GM12878 (cell line): Measurements from ENCODE around the gene ERO1B. TPM values are rescaled to one million over a fixed set of nuclear protein-coding genes. Genes with fewer than 3 reads are reported as not detected.

ENCODE experiments used
- ASH2L ChIP-seq: fragments of 300-600, 200-600 bp; sonication (generic); IDR thresholded peaks from 2 replicates; pipeline ENCODE4 v1.6.1; 2017; ENCODE audit warnings: low read depth, mild to moderate bottlenecking, borderline replicate concordance
- NFIC ChIP-seq: IDR thresholded peaks from 2 replicates; pipeline ENCODE4 v1.6.1; 2012; ENCODE audit warnings: low read depth, mild to moderate bottlenecking, inconsistent platforms, low read length, moderate library complexity
- NFXL1 ChIP-seq: fragments of 450-650 bp; IDR thresholded peaks from 2 replicates; pipeline ENCODE4 v1.6.1; 2017; ENCODE audit warnings: antibody characterized with exemption, mild to moderate bottlenecking, borderline replicate concordance
- RB1 ChIP-seq: fragments of 450-650 bp; formaldehyde crosslinking; IDR thresholded peaks from 2 replicates; pipeline ENCODE4 v1.6.1; 2017; ENCODE audit warnings: mild to moderate bottlenecking, borderline replicate concordance
- RELA ChIP-seq: fragments of 450-650 bp; IDR thresholded peaks from 2 replicates; pipeline ENCODE4 v1.8.0; 2014; ENCODE audit warnings: borderline replicate concordance; ENCODE audit not compliant: partially characterized antibody
- RUNX3 ChIP-seq: IDR thresholded peaks from 2 replicates; pipeline ENCODE4 v1.6.1; 2012; ENCODE audit warnings: low read length, inconsistent platforms
- SIX5 ChIP-seq: IDR thresholded peaks from 2 replicates; pipeline ENCODE4 v1.6.1; 2011; ENCODE audit warnings: mild to moderate bottlenecking, low read depth, low read length, moderate library complexity; ENCODE audit not compliant: severe bottlenecking
- TAF1 ChIP-seq: IDR thresholded peaks from 2 replicates; pipeline ENCODE4 v1.6.1; 2011; ENCODE audit warnings: mild to moderate bottlenecking, low read depth, low read length, borderline replicate concordance
- ZSCAN29 ChIP-seq: fragments of 450-650 bp; IDR thresholded peaks from 2 replicates; pipeline ENCODE4 v1.6.1; 2017; ENCODE audit warnings: mild to moderate bottlenecking, moderate library complexity
- polyA plus RNA-seq, 11 experiments: library from polyadenylated mRNA; depleted of rRNA in 4 of 11; unstranded in 6 of 11; stranded (reverse) in 5 of 11; fragments of >200 nt; fragmentation: Nextera tagmentation in 4 of 11; fragmentation: Illumina TruSeq in 1 of 11; extraction: Ambion mirVana in 4 of 11; extraction: Trizol in 1 of 11; gene quantifications; 1 replicate in 1 of 11; 2 replicates in 10 of 11; pipeline versions ENCODE4 v1.2.1 to v1.2.3, GENCODE V29; 2011 to 2016; ENCODE audit warnings: inconsistent platforms in 2 of 11, missing spikeins in 2 of 11, low read depth in 1 of 11
- total RNA-seq, 4 experiments: library from RNA; depleted of rRNA in 3 of 4; stranded (reverse); fragments of >200 nt in 3 of 4; fragmentation: Illumina TruSeq in 1 of 4; extraction: Trizol in 1 of 4; gene quantifications; 2 replicates each; pipeline versions ENCODE4 v1.2.1 to v1.2.3, GENCODE V29; 2013 to 2021
- TF ChIP-seq, protein P1 (sequence below): IDR thresholded peaks from 2 replicates; pipeline ENCODE4 v1.6.1; 2011; ENCODE audit warnings: low read depth, low read length, improper control_type of control experiment, borderline replicate concordance
- TF ChIP-seq, protein P2 (sequence below): fragments of 450-650 bp; IDR thresholded peaks from 2 replicates; pipeline ENCODE4 v1.6.1; 2017; ENCODE audit warnings: low read depth, mild to moderate bottlenecking, moderate library complexity
- TF ChIP-seq, protein P3 (sequence below): IDR thresholded peaks from 2 replicates; pipeline ENCODE4 v1.6.1; 2012; ENCODE audit warnings: low read depth, low read length, improper control_type of control experiment
- TF ChIP-seq, protein P4 (sequence below): fragments of 450-650 bp; IDR thresholded peaks from 2 replicates; pipeline ENCODE4 v1.6.1; 2017; ENCODE audit warnings: mild to moderate bottlenecking, low read depth, inconsistent platforms; ENCODE audit not compliant: poor library complexity, severe bottlenecking

Gene ERO1B
- total and polyA plus RNA-seq, 10 of the 15 experiments (the other 5 are each of a cell fraction or from before 2014, with no cell fraction given) = 9.0 to 30.9 (median 23.0) TPM

DNA sequence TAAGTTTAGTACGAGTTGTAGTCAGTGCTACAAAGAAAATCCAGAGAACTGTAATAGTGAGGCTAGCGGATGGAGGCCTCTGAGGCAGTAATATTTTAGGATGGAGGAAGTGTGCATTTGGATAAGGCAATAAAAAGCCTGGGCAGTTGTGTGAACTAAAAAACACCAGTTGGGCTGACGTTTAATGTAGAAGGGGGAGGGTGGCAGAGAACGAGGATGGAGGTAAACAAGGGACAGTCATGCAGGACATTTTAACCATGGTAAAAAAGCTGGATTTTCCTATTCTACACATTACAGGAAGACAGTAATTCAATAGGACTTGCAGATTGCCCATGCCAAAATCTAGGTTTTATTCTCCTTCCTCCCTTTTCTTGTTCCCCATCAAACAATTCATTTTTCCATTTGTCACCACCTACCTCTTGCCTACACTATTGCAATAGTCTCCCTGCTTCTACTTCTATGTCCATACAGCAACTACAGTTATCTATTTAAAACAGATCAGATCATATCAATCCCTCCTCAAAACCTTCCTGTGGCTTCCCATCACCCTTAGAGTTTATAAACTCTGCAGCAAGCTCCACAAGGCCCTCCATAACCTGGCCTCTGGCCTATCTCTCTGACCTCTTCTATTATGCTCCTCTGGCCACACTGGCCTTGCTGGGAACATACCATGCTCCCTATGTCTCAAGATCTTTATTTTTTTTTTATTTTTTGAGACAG, 27.7 kb downstream of the ERO1B start (continued):
- no peak for TF ChIP-seq TAF1
- TF ChIP-seq ZSCAN29 = no peak
- TF ChIP-seq, protein P1, sequence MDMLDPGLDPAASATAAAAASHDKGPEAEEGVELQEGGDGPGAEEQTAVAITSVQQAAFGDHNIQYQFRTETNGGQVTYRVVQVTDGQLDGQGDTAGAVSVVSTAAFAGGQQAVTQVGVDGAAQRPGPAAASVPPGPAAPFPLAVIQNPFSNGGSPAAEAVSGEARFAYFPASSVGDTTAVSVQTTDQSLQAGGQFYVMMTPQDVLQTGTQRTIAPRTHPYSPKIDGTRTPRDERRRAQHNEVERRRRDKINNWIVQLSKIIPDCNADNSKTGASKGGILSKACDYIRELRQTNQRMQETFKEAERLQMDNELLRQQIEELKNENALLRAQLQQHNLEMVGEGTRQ = no peak
- no peak for TF ChIP-seq SIX5
- no peak for TF ChIP-seq NFXL1
- TF ChIP-seq, protein P2, sequence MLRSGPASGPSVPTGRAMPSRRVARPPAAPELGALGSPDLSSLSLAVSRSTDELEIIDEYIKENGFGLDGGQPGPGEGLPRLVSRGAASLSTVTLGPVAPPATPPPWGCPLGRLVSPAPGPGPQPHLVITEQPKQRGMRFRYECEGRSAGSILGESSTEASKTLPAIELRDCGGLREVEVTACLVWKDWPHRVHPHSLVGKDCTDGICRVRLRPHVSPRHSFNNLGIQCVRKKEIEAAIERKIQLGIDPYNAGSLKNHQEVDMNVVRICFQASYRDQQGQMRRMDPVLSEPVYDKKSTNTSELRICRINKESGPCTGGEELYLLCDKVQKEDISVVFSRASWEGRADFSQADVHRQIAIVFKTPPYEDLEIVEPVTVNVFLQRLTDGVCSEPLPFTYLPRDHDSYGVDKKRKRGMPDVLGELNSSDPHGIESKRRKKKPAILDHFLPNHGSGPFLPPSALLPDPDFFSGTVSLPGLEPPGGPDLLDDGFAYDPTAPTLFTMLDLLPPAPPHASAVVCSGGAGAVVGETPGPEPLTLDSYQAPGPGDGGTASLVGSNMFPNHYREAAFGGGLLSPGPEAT = no peak
- TF ChIP-seq RELA = no peak
- no peak for TF ChIP-seq ASH2L
- TF ChIP-seq, protein P3, sequence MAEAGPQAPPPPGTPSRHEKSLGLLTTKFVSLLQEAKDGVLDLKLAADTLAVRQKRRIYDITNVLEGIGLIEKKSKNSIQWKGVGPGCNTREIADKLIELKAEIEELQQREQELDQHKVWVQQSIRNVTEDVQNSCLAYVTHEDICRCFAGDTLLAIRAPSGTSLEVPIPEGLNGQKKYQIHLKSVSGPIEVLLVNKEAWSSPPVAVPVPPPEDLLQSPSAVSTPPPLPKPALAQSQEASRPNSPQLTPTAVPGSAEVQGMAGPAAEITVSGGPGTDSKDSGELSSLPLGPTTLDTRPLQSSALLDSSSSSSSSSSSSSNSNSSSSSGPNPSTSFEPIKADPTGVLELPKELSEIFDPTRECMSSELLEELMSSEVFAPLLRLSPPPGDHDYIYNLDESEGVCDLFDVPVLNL = no peak
- no peak for TF ChIP-seq RB1
- TF ChIP-seq, protein P4, sequence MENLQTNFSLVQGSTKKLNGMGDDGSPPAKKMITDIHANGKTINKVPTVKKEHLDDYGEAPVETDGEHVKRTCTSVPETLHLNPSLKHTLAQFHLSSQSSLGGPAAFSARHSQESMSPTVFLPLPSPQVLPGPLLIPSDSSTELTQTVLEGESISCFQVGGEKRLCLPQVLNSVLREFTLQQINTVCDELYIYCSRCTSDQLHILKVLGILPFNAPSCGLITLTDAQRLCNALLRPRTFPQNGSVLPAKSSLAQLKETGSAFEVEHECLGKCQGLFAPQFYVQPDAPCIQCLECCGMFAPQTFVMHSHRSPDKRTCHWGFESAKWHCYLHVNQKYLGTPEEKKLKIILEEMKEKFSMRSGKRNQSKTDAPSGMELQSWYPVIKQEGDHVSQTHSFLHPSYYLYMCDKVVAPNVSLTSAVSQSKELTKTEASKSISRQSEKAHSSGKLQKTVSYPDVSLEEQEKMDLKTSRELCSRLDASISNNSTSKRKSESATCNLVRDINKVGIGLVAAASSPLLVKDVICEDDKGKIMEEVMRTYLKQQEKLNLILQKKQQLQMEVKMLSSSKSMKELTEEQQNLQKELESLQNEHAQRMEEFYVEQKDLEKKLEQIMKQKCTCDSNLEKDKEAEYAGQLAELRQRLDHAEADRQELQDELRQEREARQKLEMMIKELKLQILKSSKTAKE = no peak
- TF ChIP-seq RUNX3 = no peak
- TF ChIP-seq NFIC = no peak
- TF ChIP-seq, all 136 proteins: peak for 0
